Activated naive CD4-positive, alpha-beta T cell treated with anti-CD3 and anti-CD28 coated beads, Interleukin-2, amount 50 U/mL, for 16 hours (primary cell): ENCODE results near the gene CTH.
"Not testable (repeated sequence)": the region's sequence is repeated elsewhere in the genome, so short reads cannot be mapped to it uniquely, and the experiment has no call there.

Experiments used
- DNase-seq: peaks from one replicate; pipeline ENCODE4 v3.0.0-alpha.2; 2020

Gene CTH

DNA sequence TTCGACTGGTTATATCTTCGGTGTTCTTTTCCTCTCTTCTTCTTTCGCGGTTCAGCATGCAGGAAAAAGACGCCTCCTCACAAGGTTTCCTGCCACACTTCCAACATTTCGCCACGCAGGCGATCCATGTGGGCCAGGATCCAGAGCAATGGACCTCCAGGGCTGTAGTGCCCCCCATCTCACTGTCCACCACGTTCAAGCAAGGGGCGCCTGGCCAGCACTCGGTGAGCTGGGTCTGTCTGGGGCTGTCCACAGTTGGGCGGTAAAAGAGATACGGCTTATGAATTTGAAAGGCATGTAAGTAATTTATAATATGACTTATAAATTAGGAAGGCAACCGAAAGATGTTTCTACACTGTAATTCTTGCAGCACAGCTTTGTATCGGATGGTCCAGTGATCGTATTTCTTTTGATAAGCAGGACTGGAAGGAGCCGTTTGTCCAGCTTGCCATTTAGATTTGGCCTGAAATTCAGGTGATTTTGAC lies 334 bp downstream of the CTH start:
- no peak for DNase-seq

DNA sequence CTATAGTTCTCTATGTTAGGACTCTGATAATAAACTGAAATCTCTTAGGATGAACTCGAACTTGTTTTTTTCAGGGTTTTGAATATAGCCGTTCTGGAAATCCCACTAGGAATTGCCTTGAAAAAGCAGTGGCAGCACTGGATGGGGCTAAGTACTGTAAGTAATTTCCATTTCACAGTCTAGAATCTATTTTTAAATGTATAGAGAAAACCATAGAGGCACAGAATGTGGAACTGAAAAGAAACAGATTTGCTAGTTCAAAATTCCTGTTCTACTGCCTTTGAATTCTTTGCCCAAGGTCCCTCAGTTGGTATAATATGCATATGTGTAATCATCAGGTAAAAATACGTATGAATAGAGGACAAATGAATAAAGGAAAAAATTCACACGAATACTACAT lies 4.8 kb downstream of the CTH start:
- no peak for DNase-seq

DNA sequence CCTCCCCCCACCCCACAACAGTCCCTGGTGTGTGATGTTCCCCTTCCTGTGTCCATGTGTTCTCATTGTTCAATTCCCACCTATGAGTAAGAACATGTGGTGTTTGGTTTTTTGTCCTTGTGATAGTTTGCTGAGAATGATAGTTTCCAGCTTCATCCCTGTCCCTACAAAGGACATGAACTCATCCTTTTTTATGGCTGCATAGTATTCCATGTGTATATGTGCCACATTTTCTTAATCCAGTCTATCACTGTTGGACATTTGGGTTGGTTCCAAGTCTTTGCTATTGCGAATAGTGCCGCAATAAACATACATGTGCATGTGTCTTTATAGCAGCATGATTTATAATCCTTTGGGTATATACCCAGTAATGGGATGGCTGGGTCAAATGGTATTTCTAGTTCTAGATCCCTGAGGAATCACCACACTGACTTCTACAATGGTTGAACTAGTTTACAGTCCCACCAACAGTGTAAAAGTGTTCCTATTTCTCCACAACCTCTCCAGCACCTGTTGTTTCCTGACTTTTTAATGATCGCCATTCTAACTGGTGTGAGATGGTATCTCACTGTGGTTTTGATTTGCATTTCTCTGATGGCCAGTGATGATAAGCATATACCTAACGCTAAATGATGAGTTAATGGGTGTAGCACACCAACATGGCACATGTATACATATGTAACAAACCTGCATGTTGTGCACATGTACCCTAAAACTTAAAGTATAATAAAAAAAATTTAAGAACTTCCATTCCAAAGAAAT lies 8.1 kb downstream of the CTH start:
- DNase-seq = not testable (repeated sequence)

DNA sequence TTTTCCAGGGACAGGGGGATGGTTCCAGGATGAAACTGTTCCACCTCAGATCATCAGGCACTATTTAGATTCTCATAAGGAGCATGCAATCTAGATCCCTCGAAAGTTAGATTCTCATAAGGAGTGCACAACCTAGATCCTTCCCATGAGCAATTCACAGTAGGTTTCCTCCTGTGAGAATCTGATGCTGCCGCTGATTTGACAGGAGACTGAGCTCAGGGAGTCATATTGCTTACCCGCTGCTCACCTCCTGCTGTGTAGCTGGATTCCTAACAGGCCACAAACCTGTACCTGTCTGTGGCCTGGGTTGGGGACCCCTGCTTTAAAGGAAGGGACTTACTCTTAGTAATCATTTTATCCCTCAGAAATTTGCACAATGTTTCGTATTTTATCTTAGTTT lies 9.3 kb downstream of the CTH start:
- no peak for DNase-seq

GRCh38 chr1:70426154-70427131 lies 15.4 kb downstream of the CTH start:
- DNase-seq = no peak

- no peak for DNase-seq
Measured at GRCh38 chr1:70427976-70428375, 16.9 kb downstream of the CTH start.

GRCh38 chr1:70429219-70429618 lies 18.2 kb downstream of the CTH start:
- no peak for DNase-seq

- no peak for DNase-seq
Measured at GRCh38 chr1:70429757-70430156, 18.7 kb downstream of the CTH start.

DNA sequence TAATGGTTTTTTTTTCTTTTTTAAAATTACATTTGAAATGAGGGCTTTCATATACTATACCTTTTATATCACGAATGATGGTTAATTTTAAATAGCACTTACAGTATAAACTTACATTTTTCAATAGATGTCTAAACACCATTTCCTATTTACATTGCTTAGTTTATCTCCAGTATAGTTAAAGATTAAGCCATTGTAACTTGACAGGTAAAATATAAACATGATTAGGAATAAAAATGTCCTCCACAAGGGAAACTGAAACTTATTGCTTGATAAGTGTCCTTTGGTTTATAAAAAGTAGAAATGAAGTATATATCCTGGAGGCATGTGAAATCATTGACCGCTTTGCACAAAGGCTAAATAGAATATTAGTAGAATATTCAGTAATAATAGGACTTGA lies 20.2 kb downstream of the CTH start:
- no peak for DNase-seq

DNA sequence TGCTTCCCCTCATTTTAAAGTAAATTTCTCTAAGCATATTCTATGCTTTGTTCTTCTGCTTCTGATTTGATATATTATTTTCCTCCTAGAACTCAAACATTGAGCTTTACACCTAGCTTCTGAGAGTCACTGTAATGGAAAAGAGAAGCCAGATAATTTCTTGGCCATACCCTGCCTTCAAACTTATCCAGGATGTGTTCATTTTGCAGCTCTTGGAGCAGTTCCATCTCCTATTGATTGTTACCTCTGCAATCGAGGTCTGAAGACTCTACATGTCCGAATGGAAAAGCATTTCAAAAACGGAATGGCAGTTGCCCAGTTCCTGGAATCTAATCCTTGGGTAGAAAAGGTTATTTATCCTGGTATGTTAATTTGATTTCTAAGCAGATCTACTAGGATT lies 20.8 kb downstream of the CTH start:
- DNase-seq = no peak

DNA sequence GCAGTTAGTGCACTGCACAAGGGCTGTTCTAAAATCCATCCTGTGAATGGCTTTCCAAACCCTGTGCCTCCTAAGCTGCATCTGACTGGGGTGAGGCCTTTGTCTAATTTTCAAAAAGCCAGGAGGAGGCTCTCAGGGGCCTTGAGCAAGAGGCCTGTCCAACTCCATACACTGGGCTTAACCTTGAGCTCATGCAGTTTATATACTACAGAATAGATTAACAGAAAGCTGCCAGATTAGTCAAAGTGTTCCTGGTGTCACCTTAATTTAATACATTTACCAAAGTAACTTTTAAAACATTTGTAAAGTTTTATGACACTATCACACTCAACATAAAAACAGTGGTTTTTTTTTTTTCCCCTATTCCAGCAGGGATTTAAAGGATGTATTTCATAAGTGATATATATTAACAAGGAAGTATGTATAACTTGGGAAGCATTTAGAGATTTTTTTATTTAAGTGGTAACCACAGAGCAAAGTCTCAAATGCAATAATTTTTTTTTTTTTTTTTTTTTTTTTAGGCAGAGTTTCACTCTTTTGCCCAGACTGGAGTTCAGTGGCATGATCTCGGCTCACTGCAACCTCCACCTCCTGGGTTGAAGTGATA lies 23.3 kb downstream of the CTH start:
- no peak for DNase-seq

- DNase-seq = no peak
Measured at GRCh38 chr1:70436622-70437251, 25.7 kb downstream of the CTH start.

DNA sequence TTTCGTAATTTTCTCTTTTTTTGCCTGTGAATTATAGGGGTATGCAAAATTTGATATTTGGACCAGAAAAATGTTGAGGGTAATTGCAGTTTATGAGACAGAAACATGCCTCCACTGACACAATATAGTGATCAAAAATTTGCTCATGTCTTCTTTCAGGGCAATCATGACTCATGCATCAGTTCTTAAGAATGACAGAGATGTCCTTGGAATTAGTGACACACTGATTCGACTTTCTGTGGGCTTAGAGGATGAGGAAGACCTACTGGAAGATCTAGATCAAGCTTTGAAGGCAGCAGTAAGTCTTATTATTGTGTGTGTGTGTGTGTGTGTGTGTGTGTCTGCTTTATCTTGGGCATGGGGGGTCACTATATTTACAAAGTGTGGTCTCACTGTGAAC lies 27.5 kb downstream of the CTH start:
- no peak for DNase-seq

DNA sequence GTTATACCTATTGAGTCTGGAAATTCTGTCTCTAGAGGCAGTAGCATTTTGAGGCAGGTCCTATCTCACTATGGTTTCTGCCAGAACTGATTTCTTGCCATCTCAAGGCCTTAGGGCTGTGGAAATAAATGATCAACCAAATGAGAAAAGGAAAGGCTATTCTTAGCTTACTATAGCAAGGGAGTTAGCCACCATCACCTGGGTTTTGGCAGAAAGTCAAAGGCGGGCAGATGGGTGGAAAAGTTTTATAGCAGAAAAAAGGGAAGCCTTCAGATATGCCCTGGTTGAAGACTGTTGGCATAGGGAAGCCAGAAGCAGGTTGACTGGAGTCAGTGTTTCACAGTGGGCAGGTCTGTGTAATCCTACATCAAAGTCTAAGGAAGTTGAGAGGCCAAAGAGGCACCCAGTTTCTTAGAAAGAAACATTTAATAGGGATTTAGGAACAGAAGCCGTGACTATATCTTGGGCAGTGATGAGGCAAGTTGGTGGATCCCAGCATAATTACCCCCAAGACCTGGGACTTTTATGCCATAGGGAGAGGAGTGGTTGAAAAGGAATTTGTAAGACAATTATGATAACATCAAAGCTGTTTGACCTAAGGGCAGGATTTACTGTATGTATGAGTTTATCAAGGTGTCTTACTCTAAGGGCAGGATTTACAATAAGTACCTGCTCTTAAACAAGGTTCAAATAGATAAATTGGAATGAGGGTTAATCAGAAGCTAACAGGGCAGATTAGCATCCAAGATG lies 29.7 kb downstream of the CTH start:
- DNase-seq = no peak

DNA sequence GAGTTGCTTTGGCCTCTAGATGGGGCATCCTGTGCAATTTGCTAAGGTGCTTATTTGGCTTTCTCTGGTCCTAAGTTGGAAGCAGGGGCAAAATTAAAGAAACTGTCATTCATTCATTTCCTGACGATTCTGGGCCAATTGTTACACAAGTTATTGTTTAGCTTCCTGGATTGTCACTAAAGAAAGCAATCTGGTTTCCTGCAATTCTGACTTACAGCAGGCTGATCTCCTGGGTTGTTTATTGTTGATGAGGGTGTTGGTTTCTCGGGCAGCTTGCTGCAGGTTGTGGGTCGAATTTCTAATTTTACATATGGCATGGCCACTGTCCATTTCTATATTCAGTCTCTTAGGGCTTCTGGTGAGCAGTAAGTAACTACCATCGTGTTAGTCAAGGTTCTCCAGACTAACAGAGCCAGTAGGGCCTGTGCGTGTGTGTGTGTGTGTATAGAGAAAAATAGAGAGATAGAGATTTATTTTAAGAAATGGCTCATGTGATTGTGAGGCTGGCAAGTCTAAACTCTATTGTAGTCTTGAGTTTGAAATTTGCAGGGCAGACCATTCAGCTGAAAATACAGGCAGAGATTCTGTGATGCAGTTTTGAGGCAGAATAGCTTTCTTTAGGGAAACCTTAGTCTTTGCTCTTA lies 30.4 kb downstream of the CTH start:
- DNase-seq = no peak

GRCh38 chr1:70442490-70442889 lies 31.4 kb downstream of the CTH start:
- no peak for DNase-seq

DNA sequence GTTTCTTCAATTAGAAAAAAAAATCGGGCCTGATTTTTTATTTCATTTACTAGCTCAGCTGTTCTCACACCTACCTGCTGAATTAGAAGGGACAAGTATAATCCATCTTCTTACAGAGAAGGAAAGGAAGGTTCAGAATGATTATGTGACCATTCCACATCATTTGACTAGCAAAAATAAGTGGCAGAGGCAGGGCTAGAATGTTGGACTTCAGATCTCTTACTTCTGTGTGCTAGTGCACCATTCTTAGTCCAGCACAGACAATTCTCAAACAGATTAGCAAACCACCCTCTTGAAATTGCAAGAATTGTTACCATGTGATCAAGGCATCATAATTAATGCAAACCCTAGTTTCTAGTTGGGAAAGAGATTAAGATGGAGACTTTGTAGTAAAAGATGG lies 32.7 kb downstream of the CTH start:
- DNase-seq = no peak

- DNase-seq = no peak
Measured at GRCh38 chr1:70449049-70449448, 38.0 kb downstream of the CTH start.

- not testable (repeated sequence) for DNase-seq
Measured at GRCh38 chr1:70452164-70452939, 41.3 kb downstream of the CTH start.

DNA sequence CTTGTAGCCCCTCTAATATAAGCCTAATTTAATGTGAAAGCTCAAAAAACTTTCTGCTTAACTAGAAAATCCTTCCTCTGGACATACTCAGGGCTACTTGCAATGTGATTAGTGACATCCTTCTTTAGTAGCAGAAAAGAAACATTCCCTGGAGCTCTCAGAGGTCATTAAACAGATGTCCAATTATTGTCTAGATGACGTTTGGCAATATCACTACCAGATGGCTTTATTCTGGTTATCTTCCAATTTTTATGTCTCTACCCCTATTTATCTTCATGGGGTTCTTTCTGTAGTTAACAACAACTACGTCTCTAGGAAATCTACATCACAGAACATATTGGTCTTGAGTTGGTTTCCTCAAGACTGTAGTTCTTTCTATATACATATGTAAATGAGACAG lies 44.2 kb downstream of the CTH start:
- no peak for DNase-seq

DNA sequence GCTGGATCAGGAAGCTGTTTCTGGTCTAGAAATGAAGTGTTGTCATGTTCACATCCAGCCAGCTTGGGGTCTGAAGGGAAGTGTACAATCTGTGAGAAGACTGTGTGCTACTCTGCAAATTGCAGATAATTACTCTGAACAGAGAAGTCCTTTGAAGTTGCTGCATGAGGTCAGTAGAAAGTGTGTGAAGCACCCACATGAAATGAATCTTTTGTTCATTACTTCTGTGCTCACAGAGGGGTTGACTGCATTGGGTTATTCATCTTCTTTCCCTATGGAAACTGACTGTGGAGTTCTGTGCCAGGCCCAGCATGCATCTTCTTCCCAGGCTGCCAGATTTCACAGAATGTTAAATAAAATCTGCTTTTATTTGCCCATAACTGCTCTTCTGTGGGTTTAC lies 47.1 kb downstream of the CTH start:
- no peak for DNase-seq
